T-helper 2 cell treated with Interferon-gamma antibody and Interleukin-4, amounts not matched to agents 5 μg/mL and 100 μg/mL, for 36 hours (primary cell): ENCODE data around the gene FAM13C.

Experiments used
- DNase-seq: peaks from one replicate; pipeline ENCODE4 v3.0.0; 2021; ENCODE audit warnings: low spot score
- H3K27ac Mint-ChIP-seq: one replicate; pipeline ENCODE4 v1.8.0; 2021; ENCODE audit warnings: mild to moderate bottlenecking, mixed read lengths
- H3K27me3 Mint-ChIP-seq: one replicate; pipeline ENCODE4 v1.8.0; 2021; ENCODE audit warnings: low read depth, mixed read lengths
- H3K36me3 Mint-ChIP-seq: one replicate; pipeline ENCODE4 v1.8.0; 2021; ENCODE audit warnings: low read depth, mixed read lengths
- H3K4me1 Mint-ChIP-seq: one replicate; pipeline ENCODE4 v1.8.0; 2021; ENCODE audit warnings: low read depth, mixed read lengths
- H3K4me3 Mint-ChIP-seq: one replicate; pipeline ENCODE4 v1.8.0; 2022; ENCODE audit warnings: mild to moderate bottlenecking, moderate library complexity, mixed read lengths
- H3K9me3 Mint-ChIP-seq: one replicate; pipeline ENCODE4 v1.8.0; 2021; ENCODE audit warnings: mixed read lengths

FAM13C gene

GRCh38 chr10:59270492-59270891 lies 91.9 kb downstream of the FAM13C start:
- H3K36me3 Mint-ChIP-seq = no peaks in the 10 kb centered on the region
- H3K9me3 Mint-ChIP-seq = no peaks in the 10 kb centered on the region
- H3K27ac Mint-ChIP-seq = no peak overlapping the region
- H3K27me3 Mint-ChIP-seq = no peaks in the 10 kb centered on the region
- no peak overlapping the region for H3K4me3 Mint-ChIP-seq
- DNase-seq = no peak
- H3K4me1 Mint-ChIP-seq = no peaks in the 10 kb centered on the region

GRCh38 chr10:59269651-59270050 lies 92.7 kb downstream of the FAM13C start:
- Mint-ChIP-seq H3K27me3 (no peaks in the 10 kb centered on the region), H3K27ac (no peak overlapping the region), H3K36me3 (no peaks in the 10 kb centered on the region), H3K9me3 (no peaks in the 10 kb centered on the region), H3K4me1 (no peaks in the 10 kb centered on the region), H3K4me3 (no peak overlapping the region)
- DNase-seq = no peak

- H3K4me1 Mint-ChIP-seq = no peaks in the 10 kb centered on the region
- H3K4me3 Mint-ChIP-seq = no peak overlapping the region
- no peak overlapping the region for H3K27ac Mint-ChIP-seq
- DNase-seq = no peak
- no peaks in the 10 kb centered on the region for H3K9me3 Mint-ChIP-seq
- H3K27me3 Mint-ChIP-seq = no peaks in the 10 kb centered on the region
- H3K36me3 Mint-ChIP-seq = no peaks in the 10 kb centered on the region
Observed at GRCh38 chr10:59268460-59268859, 93.9 kb downstream of the FAM13C start.

GRCh38 chr10:59266321-59266720 lies 96.0 kb downstream of the FAM13C start:
- Mint-ChIP-seq H3K4me1 (no peaks in the 10 kb centered on the region), H3K4me3 (no peak overlapping the region), H3K36me3 (no peaks in the 10 kb centered on the region), H3K27ac (no peak overlapping the region), H3K27me3 (no peaks in the 10 kb centered on the region), H3K9me3 (no peaks in the 10 kb centered on the region)
- DNase-seq = no peak

- H3K27me3 Mint-ChIP-seq = no peaks in the 10 kb centered on the region
- H3K27ac Mint-ChIP-seq = no peak overlapping the region
- no peaks in the 10 kb centered on the region for H3K9me3 Mint-ChIP-seq
- H3K4me1 Mint-ChIP-seq = no peaks in the 10 kb centered on the region
- H3K36me3 Mint-ChIP-seq = no peaks in the 10 kb centered on the region
- DNase-seq = no peak
- no peak overlapping the region for H3K4me3 Mint-ChIP-seq
Observed at GRCh38 chr10:59265141-59265540, 97.2 kb downstream of the FAM13C start.

GRCh38 chr10:59258890-59259289 lies 103.5 kb downstream of the FAM13C start:
- H3K9me3 Mint-ChIP-seq = no peaks in the 10 kb centered on the region
- no peak overlapping the region for H3K4me3 Mint-ChIP-seq
- no peaks in the 10 kb centered on the region for H3K27me3 Mint-ChIP-seq
- H3K27ac Mint-ChIP-seq = no peak overlapping the region
- H3K36me3 Mint-ChIP-seq = no peaks in the 10 kb centered on the region
- DNase-seq = no peak
- no peaks in the 10 kb centered on the region for H3K4me1 Mint-ChIP-seq

- Mint-ChIP-seq H3K36me3 (no peaks in the 10 kb centered on the region), H3K27me3 (no peaks in the 10 kb centered on the region), H3K9me3 (no peaks in the 10 kb centered on the region), H3K4me3 (no peak overlapping the region), H3K4me1 (no peaks in the 10 kb centered on the region), H3K27ac (no peak overlapping the region)
- DNase-seq = no peak
Observed at GRCh38 chr10:59257224-59257623, 105.1 kb downstream of the FAM13C start.

GRCh38 chr10:59255463-59255862 lies 106.9 kb downstream of the FAM13C start:
- Mint-ChIP-seq H3K27me3 (no peaks in the 10 kb centered on the region), H3K4me3 (no peak overlapping the region)
- DNase-seq = no peak

GRCh38 chr10:59252491-59252890 lies 109.9 kb downstream of the FAM13C start:
- Mint-ChIP-seq H3K36me3 (no peaks in the 10 kb centered on the region), H3K27me3 (no peaks in the 10 kb centered on the region), H3K4me3 (no peak overlapping the region), H3K27ac (no peak overlapping the region), H3K9me3 (no peaks in the 10 kb centered on the region), H3K4me1 (no peaks in the 10 kb centered on the region)
- no peak for DNase-seq

More at GRCh38 chr10:59255463-59255862, 106.9 kb downstream of the FAM13C start:
- H3K27ac Mint-ChIP-seq = no peak overlapping the region
- H3K36me3 Mint-ChIP-seq = no peaks in the 10 kb centered on the region
- no peaks in the 10 kb centered on the region for H3K4me1 Mint-ChIP-seq
- no peaks in the 10 kb centered on the region for H3K9me3 Mint-ChIP-seq

- H3K9me3 Mint-ChIP-seq = no peaks in the 10 kb centered on the region
- H3K27ac Mint-ChIP-seq = no peak overlapping the region
- no peaks in the 10 kb centered on the region for H3K27me3 Mint-ChIP-seq
- DNase-seq = no peak
- H3K4me3 Mint-ChIP-seq = no peak overlapping the region
- H3K4me1 Mint-ChIP-seq = no peaks in the 10 kb centered on the region
- H3K36me3 Mint-ChIP-seq = no peaks in the 10 kb centered on the region
Observed at GRCh38 chr10:59245686-59246085, 116.7 kb downstream of the FAM13C start.

GRCh38 chr10:59244871-59245270 lies 117.5 kb downstream of the FAM13C start:
- no peaks in the 10 kb centered on the region for H3K27me3 Mint-ChIP-seq
- no peaks in the 10 kb centered on the region for H3K9me3 Mint-ChIP-seq
- DNase-seq = no peak
- H3K4me1 Mint-ChIP-seq = no peaks in the 10 kb centered on the region
- no peak overlapping the region for H3K4me3 Mint-ChIP-seq
- no peak overlapping the region for H3K27ac Mint-ChIP-seq
- no peaks in the 10 kb centered on the region for H3K36me3 Mint-ChIP-seq

- no peak overlapping the region for H3K27ac Mint-ChIP-seq
- H3K4me3 Mint-ChIP-seq = no peak overlapping the region
- H3K4me1 Mint-ChIP-seq = no peaks in the 10 kb centered on the region
- H3K27me3 Mint-ChIP-seq = no peaks in the 10 kb centered on the region
- no peaks in the 10 kb centered on the region for H3K36me3 Mint-ChIP-seq
- H3K9me3 Mint-ChIP-seq = no peaks in the 10 kb centered on the region
- no peak for DNase-seq
Observed at GRCh38 chr10:59243611-59244195, 118.6 kb downstream of the FAM13C start.

- Mint-ChIP-seq H3K36me3 (no peaks in the 10 kb centered on the region), H3K4me3 (no peak overlapping the region), H3K27ac (no peak overlapping the region), H3K9me3 (no peaks in the 10 kb centered on the region), H3K4me1 (no peaks in the 10 kb centered on the region), H3K27me3 (no peaks in the 10 kb centered on the region)
- DNase-seq = no peak
Observed at GRCh38 chr10:59242991-59243390, 119.4 kb downstream of the FAM13C start.

- Mint-ChIP-seq H3K27ac (no peak overlapping the region), H3K27me3 (no peaks in the 10 kb centered on the region), H3K4me1 (no peaks in the 10 kb centered on the region), H3K9me3 (no peaks in the 10 kb centered on the region), H3K36me3 (no peaks in the 10 kb centered on the region), H3K4me3 (no peak overlapping the region)
- DNase-seq = no peak
Observed at GRCh38 chr10:59242057-59242456, 120.3 kb downstream of the FAM13C start.

- no peak overlapping the region for H3K27ac Mint-ChIP-seq
- DNase-seq = no peak
- no peaks in the 10 kb centered on the region for H3K36me3 Mint-ChIP-seq
- no peak overlapping the region for H3K4me3 Mint-ChIP-seq
- no peaks in the 10 kb centered on the region for H3K27me3 Mint-ChIP-seq
- no peaks in the 10 kb centered on the region for H3K9me3 Mint-ChIP-seq
- H3K4me1 Mint-ChIP-seq = no peaks in the 10 kb centered on the region
Observed at GRCh38 chr10:59240582-59241183, 121.7 kb downstream of the FAM13C start.
